ENCODE data around the gene RASSF7.

RASSF7 gene

DNA sequence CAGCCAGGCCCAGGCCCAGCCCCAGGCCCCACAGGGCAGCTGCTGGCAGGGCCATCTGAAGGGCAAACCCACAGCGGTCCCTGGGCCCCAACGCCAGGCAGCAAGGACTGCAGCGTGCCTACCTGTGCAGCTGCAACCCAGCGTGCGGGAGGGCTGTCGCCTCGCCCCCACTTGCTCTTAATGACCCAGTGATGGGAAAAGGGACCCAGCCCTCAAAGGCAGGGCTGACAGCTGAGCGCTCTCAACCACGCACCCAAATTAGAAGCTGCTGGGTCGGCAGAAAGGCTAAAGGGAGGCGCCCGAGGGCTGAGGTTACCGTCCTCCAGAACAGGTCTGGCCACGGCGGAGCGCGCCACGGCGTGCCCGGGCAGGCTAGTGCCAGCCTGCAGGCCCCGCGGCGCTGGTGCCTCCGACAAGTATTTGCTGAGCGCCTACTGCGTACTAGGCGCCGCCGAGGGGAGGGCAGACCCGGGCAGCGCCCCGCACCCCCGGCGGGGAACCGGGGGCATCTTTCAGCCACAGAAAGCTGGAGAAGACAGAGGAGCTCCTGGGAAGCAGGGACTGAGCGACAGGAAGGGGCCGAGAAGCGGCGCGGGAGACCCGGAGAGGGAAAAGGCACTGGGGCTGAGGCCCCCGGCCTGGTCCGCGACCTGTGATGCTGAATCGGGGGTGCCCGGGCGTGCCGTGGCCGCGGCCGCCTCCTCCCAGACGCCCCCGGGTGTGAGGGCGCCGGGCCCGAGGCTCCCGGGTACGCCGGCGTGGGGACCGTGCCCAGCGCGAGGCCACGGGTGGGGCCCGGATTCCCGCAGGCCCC, 26.2 kb upstream of the RASSF7 start:
- TF ChIP-seq, protein P1, sequence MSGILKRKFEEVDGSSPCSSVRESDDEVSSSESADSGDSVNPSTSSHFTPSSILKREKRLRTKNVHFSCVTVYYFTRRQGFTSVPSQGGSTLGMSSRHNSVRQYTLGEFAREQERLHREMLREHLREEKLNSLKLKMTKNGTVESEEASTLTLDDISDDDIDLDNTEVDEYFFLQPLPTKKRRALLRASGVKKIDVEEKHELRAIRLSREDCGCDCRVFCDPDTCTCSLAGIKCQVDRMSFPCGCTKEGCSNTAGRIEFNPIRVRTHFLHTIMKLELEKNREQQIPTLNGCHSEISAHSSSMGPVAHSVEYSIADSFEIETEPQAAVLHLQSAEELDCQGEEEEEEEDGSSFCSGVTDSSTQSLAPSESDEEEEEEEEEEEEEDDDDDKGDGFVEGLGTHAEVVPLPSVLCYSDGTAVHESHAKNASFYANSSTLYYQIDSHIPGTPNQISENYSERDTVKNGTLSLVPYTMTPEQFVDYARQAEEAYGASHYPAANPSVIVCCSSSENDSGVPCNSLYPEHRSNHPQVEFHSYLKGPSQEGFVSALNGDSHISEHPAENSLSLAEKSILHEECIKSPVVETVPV (CRISPR knock-in tag; IDR thresholded peaks at IDR 0.05) = no peak
- TF ChIP-seq, protein P2, sequence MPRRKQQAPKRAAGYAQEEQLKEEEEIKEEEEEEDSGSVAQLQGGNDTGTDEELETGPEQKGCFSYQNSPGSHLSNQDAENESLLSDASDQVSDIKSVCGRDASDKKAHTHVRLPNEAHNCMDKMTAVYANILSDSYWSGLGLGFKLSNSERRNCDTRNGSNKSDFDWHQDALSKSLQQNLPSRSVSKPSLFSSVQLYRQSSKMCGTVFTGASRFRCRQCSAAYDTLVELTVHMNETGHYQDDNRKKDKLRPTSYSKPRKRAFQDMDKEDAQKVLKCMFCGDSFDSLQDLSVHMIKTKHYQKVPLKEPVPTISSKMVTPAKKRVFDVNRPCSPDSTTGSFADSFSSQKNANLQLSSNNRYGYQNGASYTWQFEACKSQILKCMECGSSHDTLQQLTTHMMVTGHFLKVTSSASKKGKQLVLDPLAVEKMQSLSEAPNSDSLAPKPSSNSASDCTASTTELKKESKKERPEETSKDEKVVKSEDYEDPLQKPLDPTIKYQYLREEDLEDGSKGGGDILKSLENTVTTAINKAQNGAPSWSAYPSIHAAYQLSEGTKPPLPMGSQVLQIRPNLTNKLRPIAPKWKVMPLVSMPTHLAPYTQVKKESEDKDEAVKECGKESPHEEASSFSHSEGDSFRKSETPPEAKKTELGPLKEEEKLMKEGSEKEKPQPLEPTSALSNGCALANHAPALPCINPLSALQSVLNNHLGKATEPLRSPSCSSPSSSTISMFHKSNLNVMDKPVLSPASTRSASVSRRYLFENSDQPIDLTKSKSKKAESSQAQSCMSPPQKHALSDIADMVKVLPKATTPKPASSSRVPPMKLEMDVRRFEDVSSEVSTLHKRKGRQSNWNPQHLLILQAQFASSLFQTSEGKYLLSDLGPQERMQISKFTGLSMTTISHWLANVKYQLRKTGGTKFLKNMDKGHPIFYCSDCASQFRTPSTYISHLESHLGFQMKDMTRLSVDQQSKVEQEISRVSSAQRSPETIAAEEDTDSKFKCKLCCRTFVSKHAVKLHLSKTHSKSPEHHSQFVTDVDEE (CRISPR knock-in tag; IDR thresholded peaks at IDR 0.05) = no peak
- no peak for TF ChIP-seq SNAI2 (CRISPR knock-in tag; IDR thresholded peaks at IDR 0.05)
- TF ChIP-seq ZNF8 (CRISPR knock-in tag; IDR thresholded peaks at IDR 0.05) = no peak
- TF ChIP-seq CSDC2 (CRISPR knock-in tag; IDR thresholded peaks at IDR 0.05) = no peak
- no peak for TF ChIP-seq PPARA (CRISPR knock-in tag; IDR thresholded peaks at IDR 0.05; ENCODE audit: borderline replicate concordance)
- ATAC-seq = peak; percentile 29

DNA sequence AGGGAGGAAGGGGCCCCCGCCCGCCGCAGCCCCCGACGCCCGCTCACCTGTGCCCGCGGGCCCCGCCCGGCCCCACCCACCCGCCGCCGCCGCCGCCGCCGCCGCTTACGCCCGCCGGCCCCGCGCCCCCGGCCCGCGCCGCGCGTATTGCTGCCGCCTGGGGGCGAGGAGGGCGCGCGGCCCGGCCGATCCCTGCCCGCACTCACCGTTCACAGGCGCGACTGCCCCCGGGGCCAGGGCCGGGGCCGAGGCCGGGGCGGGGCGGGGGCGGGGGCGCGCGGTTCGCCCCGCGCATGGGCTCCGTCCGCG, 25.6 kb upstream of the RASSF7 start:
- TF ChIP-seq ZNF8 (CRISPR knock-in tag; IDR thresholded peaks at IDR 0.05) (no peak), SNAI2 (CRISPR knock-in tag; IDR thresholded peaks at IDR 0.05) (no peak), ARNTL (CRISPR knock-in tag; IDR thresholded peaks at IDR 0.05; ENCODE audit: borderline replicate concordance, low read depth) (no peak), CSDC2 (CRISPR knock-in tag; IDR thresholded peaks at IDR 0.05) (no peak), BACH2 (CRISPR knock-in tag; IDR thresholded peaks at IDR 0.05; ENCODE audit: borderline replicate concordance) (no peak), ISL1 (CRISPR knock-in tag; IDR thresholded peaks at IDR 0.05) (no peak), RARB (CRISPR knock-in tag; IDR thresholded peaks at IDR 0.05) (no peak), GLIS3 (CRISPR knock-in tag; IDR thresholded peaks at IDR 0.05) (no peak)
- TF ChIP-seq, protein P1 (CRISPR knock-in tag; IDR thresholded peaks at IDR 0.05) = no peak
- TF ChIP-seq, protein P3, sequence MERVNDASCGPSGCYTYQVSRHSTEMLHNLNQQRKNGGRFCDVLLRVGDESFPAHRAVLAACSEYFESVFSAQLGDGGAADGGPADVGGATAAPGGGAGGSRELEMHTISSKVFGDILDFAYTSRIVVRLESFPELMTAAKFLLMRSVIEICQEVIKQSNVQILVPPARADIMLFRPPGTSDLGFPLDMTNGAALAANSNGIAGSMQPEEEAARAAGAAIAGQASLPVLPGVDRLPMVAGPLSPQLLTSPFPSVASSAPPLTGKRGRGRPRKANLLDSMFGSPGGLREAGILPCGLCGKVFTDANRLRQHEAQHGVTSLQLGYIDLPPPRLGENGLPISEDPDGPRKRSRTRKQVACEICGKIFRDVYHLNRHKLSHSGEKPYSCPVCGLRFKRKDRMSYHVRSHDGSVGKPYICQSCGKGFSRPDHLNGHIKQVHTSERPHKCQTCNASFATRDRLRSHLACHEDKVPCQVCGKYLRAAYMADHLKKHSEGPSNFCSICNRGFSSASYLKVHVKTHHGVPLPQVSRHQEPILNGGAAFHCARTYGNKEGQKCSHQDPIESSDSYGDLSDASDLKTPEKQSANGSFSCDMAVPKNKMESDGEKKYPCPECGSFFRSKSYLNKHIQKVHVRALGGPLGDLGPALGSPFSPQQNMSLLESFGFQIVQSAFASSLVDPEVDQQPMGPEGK (CRISPR knock-in tag; IDR thresholded peaks at IDR 0.05; ENCODE audit: borderline replicate concordance) = no peak
- no peak for ATAC-seq

DNA sequence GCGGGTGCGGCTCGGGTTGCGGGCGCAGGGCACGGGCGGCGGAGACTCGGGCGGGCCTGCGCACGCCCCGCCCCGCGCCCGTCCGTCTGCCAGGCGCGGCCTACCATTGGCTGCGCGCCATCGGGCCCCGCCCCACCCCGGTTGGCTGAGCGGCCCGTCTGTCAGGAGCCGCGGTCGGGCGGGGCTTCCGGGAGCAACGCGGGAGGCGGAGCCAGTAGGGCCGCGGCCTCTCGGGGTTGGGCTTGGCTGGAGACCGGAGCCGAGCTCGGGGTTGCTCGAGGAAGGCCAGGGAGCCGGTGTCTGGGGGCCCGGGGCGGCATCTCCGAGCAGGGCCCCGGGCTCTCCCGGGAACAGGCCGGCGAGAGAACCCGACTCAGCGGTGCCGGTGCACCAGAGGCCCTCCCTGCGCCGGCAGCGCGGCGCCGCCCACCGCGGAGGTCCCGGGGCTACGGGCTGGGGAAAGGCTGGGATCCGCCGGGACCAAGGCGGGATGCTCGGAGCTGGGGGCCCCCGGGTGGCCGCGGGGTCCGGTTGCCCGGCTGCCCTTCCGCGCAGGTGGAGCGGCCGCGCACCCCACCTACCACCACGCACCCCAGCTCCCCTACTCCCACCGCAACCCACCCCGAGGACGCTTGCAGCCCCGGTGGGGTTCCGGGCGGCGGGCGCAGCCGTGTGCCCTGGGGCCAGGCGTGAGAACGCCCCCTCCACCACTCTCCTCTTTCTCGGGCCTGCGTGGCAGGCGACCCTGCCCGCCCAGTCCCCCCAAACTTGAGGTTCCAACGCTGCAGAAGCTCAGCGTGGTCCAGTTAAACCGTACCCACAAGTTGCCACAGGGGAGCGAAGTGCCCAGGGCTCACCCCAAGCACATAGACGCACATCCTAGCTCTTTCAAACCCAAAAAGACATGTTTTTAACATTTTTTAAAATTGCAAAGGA, 25.0 kb upstream of the RASSF7 start, which contains the start of gene HRAS:
HRAS (minus strand) TSS at position 58 of the 936 bp plus-strand sequence.
- ATAC-seq = peak; percentile 97
- TF ChIP-seq, protein P4, sequence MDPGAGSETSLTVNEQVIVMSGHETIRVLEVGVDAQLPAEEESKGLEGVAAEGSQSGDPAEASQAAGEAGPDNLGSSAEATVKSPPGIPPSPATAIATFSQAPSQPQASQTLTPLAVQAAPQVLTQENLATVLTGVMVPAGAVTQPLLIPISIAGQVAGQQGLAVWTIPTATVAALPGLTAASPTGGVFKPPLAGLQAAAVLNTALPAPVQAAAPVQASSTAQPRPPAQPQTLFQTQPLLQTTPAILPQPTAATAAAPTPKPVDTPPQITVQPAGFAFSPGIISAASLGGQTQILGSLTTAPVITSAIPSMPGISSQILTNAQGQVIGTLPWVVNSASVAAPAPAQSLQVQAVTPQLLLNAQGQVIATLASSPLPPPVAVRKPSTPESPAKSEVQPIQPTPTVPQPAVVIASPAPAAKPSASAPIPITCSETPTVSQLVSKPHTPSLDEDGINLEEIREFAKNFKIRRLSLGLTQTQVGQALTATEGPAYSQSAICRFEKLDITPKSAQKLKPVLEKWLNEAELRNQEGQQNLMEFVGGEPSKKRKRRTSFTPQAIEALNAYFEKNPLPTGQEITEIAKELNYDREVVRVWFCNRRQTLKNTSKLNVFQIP (CRISPR knock-in tag; IDR thresholded peaks at IDR 0.05; ENCODE audit: borderline replicate concordance, low read depth) = no peak
- TF ChIP-seq BACH2 (CRISPR knock-in tag; IDR thresholded peaks at IDR 0.05; ENCODE audit: borderline replicate concordance) = no peak
- no peak for TF ChIP-seq ZNF8 (CRISPR knock-in tag; IDR thresholded peaks at IDR 0.05)
- TF ChIP-seq ZFP30 (CRISPR knock-in tag; IDR thresholded peaks at IDR 0.05) = no peak
- TF ChIP-seq, protein P1 (CRISPR knock-in tag; IDR thresholded peaks at IDR 0.05) = no peak
- no peak for TF ChIP-seq TOX (CRISPR knock-in tag; IDR thresholded peaks at IDR 0.05; ENCODE audit: borderline replicate concordance)
- TF ChIP-seq, protein P5, sequence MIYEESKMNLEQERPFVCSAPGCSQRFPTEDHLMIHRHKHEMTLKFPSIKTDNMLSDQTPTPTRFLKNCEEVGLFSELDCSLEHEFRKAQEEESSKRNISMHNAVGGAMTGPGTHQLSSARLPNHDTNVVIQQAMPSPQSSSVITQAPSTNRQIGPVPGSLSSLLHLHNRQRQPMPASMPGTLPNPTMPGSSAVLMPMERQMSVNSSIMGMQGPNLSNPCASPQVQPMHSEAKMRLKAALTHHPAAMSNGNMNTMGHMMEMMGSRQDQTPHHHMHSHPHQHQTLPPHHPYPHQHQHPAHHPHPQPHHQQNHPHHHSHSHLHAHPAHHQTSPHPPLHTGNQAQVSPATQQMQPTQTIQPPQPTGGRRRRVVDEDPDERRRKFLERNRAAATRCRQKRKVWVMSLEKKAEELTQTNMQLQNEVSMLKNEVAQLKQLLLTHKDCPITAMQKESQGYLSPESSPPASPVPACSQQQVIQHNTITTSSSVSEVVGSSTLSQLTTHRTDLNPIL (CRISPR knock-in tag; IDR thresholded peaks at IDR 0.05; ENCODE audit: low read depth) = no peak
- TF ChIP-seq PPARA (CRISPR knock-in tag; IDR thresholded peaks at IDR 0.05; ENCODE audit: borderline replicate concordance) = no peak
- TF ChIP-seq ZFP3 (CRISPR knock-in tag; IDR thresholded peaks at IDR 0.05) = no peak
- TF ChIP-seq ZNF565 (CRISPR knock-in tag; conservative IDR thresholded peaks at IDR 0.05; ENCODE audit: low read depth) = no peak
- no peak for TF ChIP-seq ESRRG (CRISPR knock-in tag; IDR thresholded peaks at IDR 0.05)
- no peak for TF ChIP-seq TCF4 (CRISPR knock-in tag; IDR thresholded peaks at IDR 0.05; ENCODE audit: borderline replicate concordance)
- TF ChIP-seq ISL1 (CRISPR knock-in tag; IDR thresholded peaks at IDR 0.05) = no peak
- TF ChIP-seq CSDC2 (CRISPR knock-in tag; IDR thresholded peaks at IDR 0.05) = no peak
- TF ChIP-seq ZNF70 (CRISPR knock-in tag; IDR thresholded peaks at IDR 0.05) = no peak

Data from SK-N-SH treated with all-trans-retinoic acid at 6 μM for 48 hours (cell line).